ENCODE data around the gene CTDSP1.

CTDSP1 gene

GRCh38 chr2:218436992-218437391 is 37.3 kb downstream of the CTDSP1 start:
- no peaks in the 10 kb centered on the region for H3K36me3 Mint-ChIP-seq (ENCODE audit: low read depth)
- peaks cover 4% of the 10 kb centered on the region for H3K27me3 Mint-ChIP-seq (ENCODE audit: low read depth)
- H3K9me3 Mint-ChIP-seq = no peaks in the 10 kb centered on the region
- H3K4me3 Mint-ChIP-seq = no peak overlapping the region
- no peak overlapping the region for H3K27ac Mint-ChIP-seq
- peaks cover 3% of the 10 kb centered on the region for H3K4me1 Mint-ChIP-seq (ENCODE audit: low read depth)

DNA sequence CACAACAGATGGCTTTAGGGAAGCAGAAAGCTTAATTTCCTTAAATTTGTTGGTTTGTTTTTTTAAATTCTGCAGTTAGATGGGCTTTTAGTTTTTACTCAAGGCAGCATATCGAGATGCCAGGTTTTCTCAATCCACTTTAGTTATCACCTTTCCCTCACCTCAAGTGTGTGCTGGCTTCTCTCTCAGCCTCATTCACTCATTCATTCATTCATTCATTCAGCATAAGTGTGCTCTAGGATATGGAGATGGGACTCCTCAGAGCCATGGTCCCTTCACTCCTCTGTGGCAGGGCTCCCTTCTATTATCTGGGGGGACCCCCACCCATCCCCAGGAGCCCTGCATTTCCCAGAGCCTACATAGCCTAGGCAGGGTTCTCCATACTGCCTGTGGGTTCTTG is 38.3 kb downstream of the CTDSP1 start:
- Mint-ChIP-seq H3K4me1 (ENCODE audit: low read depth) (no peaks in the 10 kb centered on the region), H3K4me3 (no peak overlapping the region), H3K9me3 (no peaks in the 10 kb centered on the region), H3K27ac (no peak overlapping the region), H3K36me3 (ENCODE audit: low read depth) (no peaks in the 10 kb centered on the region), H3K27me3 (ENCODE audit: low read depth) (peaks cover 4% of the 10 kb centered on the region)

GRCh38 chr2:218438596-218438995 is 38.9 kb downstream of the CTDSP1 start:
- no peak overlapping the region for H3K4me3 Mint-ChIP-seq
- H3K27ac Mint-ChIP-seq = no peak overlapping the region
- H3K27me3 Mint-ChIP-seq (ENCODE audit: low read depth) = peaks cover 4% of the 10 kb centered on the region
- H3K36me3 Mint-ChIP-seq (ENCODE audit: low read depth) = no peaks in the 10 kb centered on the region
- H3K4me1 Mint-ChIP-seq (ENCODE audit: low read depth) = no peaks in the 10 kb centered on the region
- H3K9me3 Mint-ChIP-seq = no peaks in the 10 kb centered on the region

GRCh38 chr2:218444692-218445357 is 45.2 kb downstream of the CTDSP1 start:
- H3K27me3 Mint-ChIP-seq (ENCODE audit: low read depth) = no peaks in the 10 kb centered on the region
- no peaks in the 10 kb centered on the region for H3K9me3 Mint-ChIP-seq
- H3K4me1 Mint-ChIP-seq (ENCODE audit: low read depth) = peaks cover 2% of the 10 kb centered on the region
- H3K27ac Mint-ChIP-seq = no peak overlapping the region
- H3K36me3 Mint-ChIP-seq (ENCODE audit: low read depth) = peaks cover 10% of the 10 kb centered on the region
- no peak overlapping the region for H3K4me3 Mint-ChIP-seq

- H3K4me3 Mint-ChIP-seq = no peak overlapping the region
- H3K27me3 Mint-ChIP-seq (ENCODE audit: low read depth) = no peaks in the 10 kb centered on the region
- no peak overlapping the region for H3K27ac Mint-ChIP-seq
- peaks cover 14% of the 10 kb centered on the region for H3K36me3 Mint-ChIP-seq (ENCODE audit: low read depth)
- peaks cover 2% of the 10 kb centered on the region for H3K4me1 Mint-ChIP-seq (ENCODE audit: low read depth)
- H3K9me3 Mint-ChIP-seq = no peaks in the 10 kb centered on the region
These were observed 45.9 kb downstream of the CTDSP1 start for GRCh38 chr2:218445602-218446001.

- Mint-ChIP-seq H3K9me3 (no peaks in the 10 kb centered on the region), H3K4me3 (no peak overlapping the region), H3K27me3 (ENCODE audit: low read depth) (no peaks in the 10 kb centered on the region), H3K36me3 (ENCODE audit: low read depth) (peaks cover 15% of the 10 kb centered on the region), H3K4me1 (ENCODE audit: low read depth) (peaks cover 2% of the 10 kb centered on the region), H3K27ac (no peak overlapping the region)
These were observed 46.9 kb downstream of the CTDSP1 start for GRCh38 chr2:218446547-218446946.

DNA sequence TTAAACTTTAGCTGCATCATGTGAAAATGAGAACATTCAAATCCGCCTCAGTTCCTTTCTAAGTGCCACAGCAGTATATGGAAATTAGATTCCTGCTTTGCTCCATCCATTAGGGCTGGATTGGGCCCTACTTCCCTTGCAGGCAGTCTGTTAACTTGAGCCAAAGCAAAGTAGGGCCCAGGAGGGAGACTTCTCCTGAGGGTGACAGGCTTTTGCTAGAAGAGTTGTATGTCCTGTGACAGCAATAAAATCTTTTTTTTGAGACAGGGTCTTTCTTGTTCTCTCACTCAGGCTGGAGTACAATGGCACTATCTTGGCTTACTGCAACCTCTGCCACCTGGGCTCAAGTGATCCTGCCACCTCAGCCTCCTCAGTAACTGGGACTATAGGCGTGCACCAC is 47.4 kb downstream of the CTDSP1 start:
- Mint-ChIP-seq H3K4me3 (no peak overlapping the region), H3K27me3 (ENCODE audit: low read depth) (no peaks in the 10 kb centered on the region), H3K36me3 (ENCODE audit: low read depth) (peaks cover 15% of the 10 kb centered on the region), H3K4me1 (ENCODE audit: low read depth) (peaks cover 2% of the 10 kb centered on the region), H3K9me3 (no peaks in the 10 kb centered on the region), H3K27ac (no peak overlapping the region)

GRCh38 chr2:218448934-218449333 is 49.3 kb downstream of the CTDSP1 start:
- peaks cover 2% of the 10 kb centered on the region for H3K4me1 Mint-ChIP-seq (ENCODE audit: low read depth)

GRCh38 chr2:218452079-218452478 is 52.4 kb downstream of the CTDSP1 start:
- Mint-ChIP-seq H3K4me1 (ENCODE audit: low read depth) (peaks cover 2% of the 10 kb centered on the region), H3K27ac (no peak overlapping the region), H3K36me3 (ENCODE audit: low read depth) (peaks cover 51% of the 10 kb centered on the region), H3K9me3 (peaks cover 10% of the 10 kb centered on the region), H3K27me3 (ENCODE audit: low read depth) (no peaks in the 10 kb centered on the region), H3K4me3 (no peak overlapping the region)

More at GRCh38 chr2:218448934-218449333, 49.3 kb downstream of the CTDSP1 start:
- no peaks in the 10 kb centered on the region for H3K27me3 Mint-ChIP-seq (ENCODE audit: low read depth)
- no peaks in the 10 kb centered on the region for H3K9me3 Mint-ChIP-seq
- H3K36me3 Mint-ChIP-seq (ENCODE audit: low read depth) = peaks cover 24% of the 10 kb centered on the region
- H3K4me3 Mint-ChIP-seq = no peak overlapping the region
- peak overlapping the region; percentile 55 for H3K27ac Mint-ChIP-seq
